ENCODE measurements around the gene CUX1.

The CUX1 gene

DNA sequence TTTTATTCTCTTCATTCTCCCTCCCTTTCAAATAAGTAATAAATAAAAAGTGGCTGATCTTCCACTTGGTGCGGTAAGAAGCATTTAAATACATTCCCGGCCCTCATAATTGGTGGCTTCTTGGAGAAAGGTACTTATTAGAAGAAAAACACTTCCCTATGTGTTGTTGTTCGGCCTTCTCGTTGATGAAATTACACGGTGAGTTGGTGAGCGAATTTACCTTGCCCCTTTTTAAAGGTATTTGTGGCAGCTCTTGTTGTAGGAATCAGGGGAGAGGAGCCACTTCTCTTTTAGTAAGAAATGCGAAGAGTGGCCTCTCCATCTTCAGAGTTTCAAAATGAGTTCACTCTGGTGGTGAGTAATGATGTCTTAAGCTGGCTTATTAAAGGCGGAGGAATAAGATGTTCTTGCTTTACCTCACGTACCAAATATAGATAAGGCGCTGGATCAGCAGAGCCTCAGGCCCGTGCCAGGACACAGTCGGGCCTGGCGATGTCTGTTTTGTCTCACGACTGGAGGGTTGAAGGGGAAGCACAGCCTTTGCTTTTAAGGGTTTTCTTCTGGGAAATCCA lies 135.9 kb downstream of the CUX1 start:
- DNase-seq, result no peak

DNA sequence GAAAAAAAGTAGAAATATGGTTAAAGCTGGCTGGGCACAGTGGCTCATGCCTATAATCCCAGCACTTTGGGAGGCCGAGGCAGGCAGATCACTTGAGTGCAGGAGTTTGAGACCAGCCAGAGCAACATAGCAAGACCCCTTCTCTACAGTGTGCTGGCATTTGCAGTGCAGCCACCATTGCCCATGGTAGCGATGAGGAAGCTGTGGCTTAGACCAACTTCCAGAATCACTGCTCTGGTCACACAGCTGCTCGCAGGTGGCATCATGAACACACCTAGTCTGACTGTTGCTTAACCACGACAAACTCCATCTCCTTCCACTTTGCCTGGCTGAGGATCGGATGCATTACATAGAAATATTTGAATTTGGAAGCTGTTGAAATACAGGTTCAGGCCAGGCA lies 137.1 kb downstream of the CUX1 start:
- no peak for DNase-seq

DNA sequence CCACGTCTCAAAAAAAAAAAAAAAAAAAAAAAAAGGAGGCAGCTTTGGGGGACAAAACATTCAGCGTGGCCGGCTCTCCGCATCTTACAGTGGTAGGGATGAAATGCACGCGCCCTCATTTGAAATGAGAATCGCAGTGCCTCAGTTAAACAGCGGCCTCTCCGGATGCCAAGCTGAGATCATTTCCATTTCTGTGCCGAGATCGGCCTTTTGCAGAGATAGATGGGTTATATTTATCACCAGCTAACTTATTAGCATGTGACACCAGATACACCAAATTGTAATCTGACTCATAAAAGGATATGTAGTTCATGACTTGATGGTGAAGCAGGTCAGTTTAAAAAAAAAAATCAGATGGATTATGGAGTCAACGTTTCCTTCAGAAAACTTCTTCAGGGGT lies 138.7 kb downstream of the CUX1 start:
- no peak for DNase-seq

- no peak for DNase-seq
Observed at GRCh38 chr7:101957744-101958525, 140.5 kb downstream of the CUX1 start.

- no peak for DNase-seq
Observed at GRCh38 chr7:101959342-101959741, 141.9 kb downstream of the CUX1 start.

DNA sequence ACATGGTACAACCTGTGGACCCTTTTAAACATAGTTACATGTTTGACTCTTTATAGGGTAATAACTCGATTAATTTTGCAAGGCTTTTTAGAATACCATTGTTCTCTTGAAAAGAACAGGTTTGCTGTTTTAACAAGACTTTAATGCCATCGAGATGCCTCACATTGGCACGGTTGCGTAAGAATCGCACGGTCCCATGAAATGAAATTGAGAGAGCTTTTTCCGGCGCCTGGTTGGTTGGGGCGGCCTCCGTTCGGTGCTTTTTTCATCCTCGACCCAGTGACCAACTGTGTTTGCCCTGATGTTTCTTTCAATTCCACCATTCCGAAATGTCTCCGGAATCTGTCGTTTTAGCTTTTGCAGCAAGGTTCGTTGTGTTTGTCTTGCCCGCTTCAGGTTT lies 142.4 kb downstream of the CUX1 start:
- DNase-seq, result no peak

DNA sequence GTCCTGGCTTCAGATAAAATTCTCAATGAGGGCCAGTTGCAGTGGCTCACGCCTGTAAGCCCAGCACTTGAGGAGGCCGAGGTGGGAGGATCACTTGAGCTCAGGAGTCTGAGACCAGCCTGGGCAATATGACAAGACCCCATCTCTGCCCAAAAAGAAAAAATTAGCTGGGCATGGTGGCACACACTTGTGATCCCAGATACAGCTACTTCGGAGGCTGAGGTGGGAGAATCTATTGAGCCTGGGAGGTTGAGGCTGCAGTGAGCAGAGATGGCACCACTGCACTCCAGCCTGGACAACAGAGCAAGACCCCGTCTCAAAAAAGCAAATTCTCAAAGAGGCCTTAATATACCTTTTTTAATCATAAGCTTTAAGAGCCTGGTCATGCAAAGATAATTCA lies 142.9 kb downstream of the CUX1 start:
- no peak for DNase-seq

DNA sequence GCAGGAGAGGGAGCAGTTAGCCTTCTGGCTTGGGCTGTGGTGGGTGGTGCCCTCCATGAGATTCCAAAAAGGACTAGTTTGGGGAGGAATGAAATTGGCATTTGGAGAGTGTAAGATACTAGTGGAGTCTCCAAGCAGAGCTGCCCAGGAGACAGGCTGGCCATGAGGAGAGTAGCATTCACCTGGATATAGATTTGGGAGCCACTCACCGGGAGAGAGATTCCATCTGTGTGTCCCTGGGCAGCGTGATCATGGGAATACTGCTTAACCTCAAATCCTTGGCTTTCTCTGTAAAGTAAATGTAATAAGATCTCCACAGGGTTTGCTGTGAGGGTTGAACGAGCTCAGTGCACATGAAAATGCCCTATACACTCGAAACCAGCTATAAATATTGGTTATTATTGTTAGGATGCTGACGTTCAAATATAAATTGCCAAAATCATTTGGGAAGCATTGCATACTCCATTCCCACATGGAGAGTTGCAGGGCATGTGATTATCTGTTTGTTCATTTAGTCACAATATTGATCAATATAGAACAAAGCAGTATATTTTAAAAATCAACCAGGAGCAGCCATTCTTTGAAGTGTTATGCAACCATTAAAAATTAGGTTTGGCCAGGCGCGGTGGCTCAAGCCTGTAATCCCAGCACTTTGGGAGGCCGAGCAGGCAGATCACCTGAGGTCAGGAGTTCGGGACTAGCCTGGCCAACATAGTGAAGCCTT lies 143.7 kb downstream of the CUX1 start:
- no peak for DNase-seq

- no peak for DNase-seq
Observed at GRCh38 chr7:101961811-101962210, 144.4 kb downstream of the CUX1 start.

DNA sequence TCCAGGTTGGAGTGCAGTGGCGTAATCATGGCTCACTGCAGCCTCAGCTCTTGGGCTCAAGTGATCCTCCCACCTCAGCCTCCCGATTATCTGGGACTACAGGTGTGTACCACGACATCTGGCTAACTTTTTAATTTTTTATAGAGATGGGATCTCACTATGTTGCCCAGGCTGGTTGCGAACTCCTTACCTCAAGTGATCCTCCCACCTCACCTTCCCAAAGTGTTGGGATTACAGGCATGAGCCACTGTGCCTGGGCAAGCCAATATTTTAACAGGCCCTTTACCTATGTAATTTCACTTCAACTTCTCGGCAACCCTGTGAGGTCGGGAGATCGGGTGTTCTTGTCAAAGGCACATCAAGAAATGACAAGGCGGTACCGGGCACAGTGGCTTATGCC lies 146.3 kb downstream of the CUX1 start:
- no peak for DNase-seq

GRCh38 chr7:101964680-101965452 lies 147.4 kb downstream of the CUX1 start:
- DNase-seq, result no peak

- DNase-seq, result no peak
Observed at GRCh38 chr7:101968720-101969466, 151.5 kb downstream of the CUX1 start.

DNA sequence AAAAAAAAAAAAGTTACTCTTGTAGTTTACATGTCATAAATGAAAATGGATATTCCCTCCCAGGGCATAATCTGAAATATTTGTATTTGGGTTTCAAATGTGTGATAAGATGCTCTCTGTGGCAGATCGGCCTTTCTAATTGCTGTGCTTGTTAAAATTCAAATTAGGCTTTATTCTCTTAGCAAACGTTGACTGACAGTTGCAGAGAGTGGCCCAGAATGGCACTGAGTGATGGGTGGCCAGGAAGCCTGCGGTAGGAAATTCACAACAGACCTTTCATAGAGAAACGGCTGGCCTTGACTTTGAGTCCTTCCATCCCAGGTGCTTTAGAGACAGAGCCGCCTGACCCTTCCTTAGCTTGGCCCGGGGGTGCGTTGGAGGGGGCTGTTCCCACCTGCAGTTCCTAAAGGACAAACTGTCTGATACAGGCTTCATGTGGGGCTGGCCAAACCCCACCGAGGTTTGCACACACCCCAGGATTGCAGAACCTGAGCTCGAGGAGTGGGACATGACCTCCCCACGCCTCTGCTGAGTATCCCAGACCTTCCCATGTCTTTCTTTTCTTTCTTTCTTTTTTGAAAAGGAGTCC lies 152.7 kb downstream of the CUX1 start:
- no peak for DNase-seq

GRCh38 chr7:101970801-101971200 lies 153.4 kb downstream of the CUX1 start:
- no peak for DNase-seq

DNA sequence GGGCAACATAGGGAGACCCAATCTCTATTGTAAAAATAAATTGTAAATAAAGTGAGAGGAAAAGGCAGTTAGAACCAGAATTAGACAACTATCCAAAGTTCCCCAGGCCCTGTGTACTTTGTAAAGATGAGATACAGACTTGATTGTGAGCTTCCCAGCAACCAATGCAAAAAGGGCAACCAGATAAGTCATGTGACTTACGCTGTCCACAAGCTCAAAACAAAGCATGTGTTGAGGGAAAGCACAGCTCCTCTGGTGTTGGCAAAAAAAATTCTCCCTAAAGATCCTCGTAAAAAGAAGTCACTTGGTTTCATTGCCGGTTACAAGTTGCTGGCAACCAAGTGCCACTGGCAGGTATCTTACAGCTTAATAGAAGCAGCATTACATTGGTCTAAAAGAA lies 154.0 kb downstream of the CUX1 start:
- DNase-seq, result no peak

DNA sequence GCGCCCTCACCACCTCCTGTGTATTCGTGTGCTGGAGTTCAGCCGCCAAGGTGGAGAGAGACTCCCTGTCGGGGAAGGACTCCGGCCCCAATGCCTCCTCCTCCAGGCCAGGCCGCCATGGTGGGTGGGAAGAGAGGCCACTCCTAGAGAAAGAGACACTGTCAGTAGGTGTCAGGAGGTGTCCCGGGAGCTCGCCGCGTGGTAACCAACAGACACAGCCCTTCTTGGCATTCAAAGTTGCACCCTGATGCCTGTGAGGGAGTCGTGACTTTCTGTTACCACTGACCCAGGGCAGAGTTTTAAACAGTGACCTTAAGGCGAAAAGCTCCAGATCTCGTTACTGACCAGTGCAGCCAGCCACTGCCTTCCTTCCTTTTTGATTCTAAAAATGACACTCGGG lies 155.2 kb downstream of the CUX1 start:
- DNase-seq, result no peak

DNA sequence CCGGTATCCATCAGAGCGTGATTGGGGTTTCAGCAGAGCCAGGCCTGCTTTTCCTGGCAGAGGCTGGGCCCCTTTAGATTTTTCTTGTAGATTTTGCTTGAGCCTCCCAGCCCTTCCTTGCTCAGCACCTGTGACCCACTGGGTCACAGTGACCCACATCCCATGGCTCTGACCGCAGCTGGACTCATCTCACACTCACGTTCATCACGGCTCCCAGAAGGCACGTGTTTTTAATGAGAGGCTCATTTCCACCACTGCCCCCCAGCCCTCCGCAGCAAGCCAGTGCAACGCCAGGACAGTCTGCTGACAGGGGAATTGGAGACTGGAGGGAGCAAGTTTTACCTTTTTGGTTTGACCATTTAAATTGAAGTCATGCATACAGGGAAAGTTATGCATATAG lies 155.7 kb downstream of the CUX1 start:
- no peak for DNase-seq

DNA sequence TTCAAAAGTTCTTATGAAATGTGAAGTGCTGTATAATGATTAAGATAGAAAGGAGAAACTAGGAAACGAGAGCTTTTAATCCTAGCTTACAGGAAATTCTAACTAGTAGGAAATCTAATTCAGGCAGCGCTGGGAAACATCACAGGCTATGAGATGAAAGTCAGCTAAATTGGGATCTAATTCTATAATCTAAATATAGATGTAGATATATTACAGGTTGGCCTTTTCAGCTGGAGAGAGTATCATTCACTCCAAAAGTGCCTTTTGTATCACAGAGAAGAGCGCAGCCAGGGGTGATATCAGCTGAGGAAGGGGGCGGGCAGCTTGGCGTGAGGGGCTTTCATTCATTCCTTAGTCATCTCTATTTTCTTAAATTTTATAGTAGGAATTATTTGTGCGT lies 157.0 kb downstream of the CUX1 start:
- DNase-seq, result no peak

DNA sequence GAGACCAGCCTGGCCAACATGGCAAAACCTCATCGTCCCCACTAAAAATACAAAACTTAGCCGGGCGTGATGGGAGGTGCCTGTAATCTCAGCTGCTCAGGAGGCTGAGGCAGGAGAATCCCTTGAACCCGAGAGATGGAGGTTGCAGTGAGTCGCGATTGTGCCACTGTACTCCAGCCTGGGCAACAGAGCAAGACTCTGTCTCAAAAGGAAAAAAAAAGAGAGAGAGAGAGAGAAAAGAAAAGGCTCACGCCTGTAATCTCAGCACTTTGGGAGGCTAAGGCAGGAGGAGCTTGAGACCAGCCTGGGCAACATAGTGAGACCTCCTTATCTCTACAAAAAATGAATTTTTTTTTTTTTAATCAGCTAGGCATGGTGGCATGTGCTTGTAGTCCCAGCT lies 157.6 kb downstream of the CUX1 start:
- DNase-seq, result no peak

GRCh38 chr7:101976411-101976810 lies 159.0 kb downstream of the CUX1 start:
- no peak for DNase-seq

DNA sequence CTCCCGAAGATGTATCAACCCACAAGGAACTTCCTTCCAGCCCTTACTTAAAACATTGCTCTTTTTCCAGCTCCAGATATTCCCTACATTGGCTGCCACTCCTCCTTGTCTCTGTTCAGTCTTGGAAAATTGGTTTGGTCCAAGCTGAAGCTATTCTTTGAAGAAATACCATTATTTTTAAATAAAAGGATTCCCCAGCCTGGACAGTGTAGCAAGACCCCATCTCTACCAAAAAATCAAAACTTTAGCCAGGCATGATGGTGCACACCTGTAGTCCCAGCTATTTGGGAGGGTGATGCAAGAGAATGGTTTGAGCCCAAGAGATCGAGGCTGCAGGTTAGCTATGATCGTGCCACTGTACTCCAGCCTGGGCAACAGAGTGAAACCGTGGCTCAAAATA lies 159.8 kb downstream of the CUX1 start:
- DNase-seq, result no peak

Data from hypothalamus (tissue), 51 donors.